DND-41 (cell line): Measurements from ENCODE around the gene HIBADH.

Source experiments
- ATAC-seq: fragments of 200-7000 bp; cut with Tn5 transposase; 3 replicates; pipeline ENCODE4 v1.9.1; 2021; ENCODE audit warnings: low read depth; ENCODE audit not compliant: insufficient read depth
- DNase-seq: peaks from one replicate; pipeline ENCODE4 v3.0.0-alpha.2; 2020
- H2AFZ ChIP-seq: 2 replicates; pipeline ENCODE4 v1.6.0; 2012; ENCODE audit warnings: low read depth, low read length
- H3K27ac ChIP-seq: 2 replicates; pipeline ENCODE4 v1.5.1; 2012; ENCODE audit warnings: low read length, inconsistent platforms
- H3K27me3 ChIP-seq: fragments of 200-600 bp; sonication (generic); 2 replicates; pipeline ENCODE4 v1.6.0; 2012; ENCODE audit warnings: low read length, mild to moderate bottlenecking, inconsistent platforms; ENCODE audit not compliant: insufficient read depth, poor library complexity
- H3K36me3 ChIP-seq: 2 replicates; pipeline ENCODE4 v1.5.1; 2012; ENCODE audit warnings: low read length, inconsistent platforms; ENCODE audit not compliant: insufficient read depth
- H3K4me1 ChIP-seq: 2 replicates; pipeline ENCODE4 v1.5.1; 2012; ENCODE audit warnings: mild to moderate bottlenecking, low read length; ENCODE audit not compliant: insufficient read depth
- H3K4me2 ChIP-seq: 2 replicates; pipeline ENCODE4 v1.6.0; 2012; ENCODE audit warnings: mild to moderate bottlenecking, moderate library complexity, low read length, inconsistent platforms; ENCODE audit not compliant: insufficient read depth
- H3K4me3 ChIP-seq, 2 experiments: fragments of 200-600 bp in 1 of 2; shearing (Covaris generic) in 1 of 2; 2 replicates each; pipeline ENCODE4 v1.5.1; 2012 to 2016; ENCODE audit warnings: inconsistent platforms in 2 of 2, low read length in 2 of 2, mild to moderate bottlenecking in 2 of 2, low read depth in 1 of 2, moderate library complexity in 1 of 2
- H3K79me2 ChIP-seq: 2 replicates; pipeline ENCODE4 v1.6.0; 2012; ENCODE audit warnings: low read length, inconsistent platforms; ENCODE audit not compliant: insufficient read depth
- H3K9ac ChIP-seq: 2 replicates; pipeline ENCODE4 v1.6.0; 2012; ENCODE audit warnings: low read depth, mild to moderate bottlenecking, inconsistent platforms, low read length, moderate library complexity
- H3K9me3 ChIP-seq: 2 replicates; pipeline ENCODE4 v1.5.1; 2012; ENCODE audit warnings: low read length, moderate library complexity, mild to moderate bottlenecking, inconsistent platforms; ENCODE audit not compliant: insufficient read depth, severe bottlenecking
- H4K20me1 ChIP-seq: 2 replicates; pipeline ENCODE4 v1.6.0; 2012; ENCODE audit warnings: low read length; ENCODE audit not compliant: insufficient read depth
- EZH2 ChIP-seq: IDR thresholded peaks from 3 replicates; pipeline ENCODE4 v1.6.1; 2012; ENCODE audit warnings: borderline replicate concordance, low read depth, mild to moderate bottlenecking, moderate library complexity, low read length, inconsistent platforms; ENCODE audit not compliant: severe bottlenecking
- TF ChIP-seq, protein P1 (sequence below): IDR thresholded peaks from 2 replicates; pipeline ENCODE4 v1.5.1; 2012; ENCODE audit warnings: borderline replicate concordance, low read length, moderate library complexity, mild to moderate bottlenecking; ENCODE audit not compliant: poor library complexity, severe bottlenecking; ENCODE audit errors: extremely low read depth

The HIBADH gene

DNA sequence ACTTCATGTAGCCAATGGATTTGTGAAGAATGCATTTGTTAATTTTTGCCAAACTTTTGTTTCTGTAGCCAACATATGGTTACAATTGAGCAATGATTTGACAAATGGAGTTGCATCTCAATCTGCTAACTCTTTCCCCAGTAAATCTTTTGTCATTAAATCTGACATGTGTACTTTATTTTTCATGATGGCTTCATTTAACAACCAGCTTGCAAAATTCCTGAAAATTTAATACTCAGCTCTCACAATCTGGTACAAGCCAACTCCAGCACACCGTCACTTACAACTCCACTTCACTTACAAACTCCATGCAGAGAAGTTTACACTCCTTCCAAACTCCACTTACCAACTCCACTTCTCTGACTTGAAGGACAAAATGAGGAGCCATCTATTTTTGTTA is 26.5 kb upstream of the HIBADH start:
- H3K4me1 ChIP-seq = no peaks in the 10 kb centered on the region
- no peaks in the 10 kb centered on the region for H4K20me1 ChIP-seq
- H3K27ac ChIP-seq = no peak overlapping the region
- H3K79me2 ChIP-seq = no peaks in the 10 kb centered on the region
- DNase-seq (no peak), ATAC-seq (no peak)
- no peak overlapping the region for H2AFZ ChIP-seq
- H3K36me3 ChIP-seq = no peaks in the 10 kb centered on the region
- H3K9me3 ChIP-seq = no peaks in the 10 kb centered on the region
- no peaks in the 10 kb centered on the region for H3K27me3 ChIP-seq
- no peak overlapping the region for H3K4me2 ChIP-seq
- TF ChIP-seq, protein P1, sequence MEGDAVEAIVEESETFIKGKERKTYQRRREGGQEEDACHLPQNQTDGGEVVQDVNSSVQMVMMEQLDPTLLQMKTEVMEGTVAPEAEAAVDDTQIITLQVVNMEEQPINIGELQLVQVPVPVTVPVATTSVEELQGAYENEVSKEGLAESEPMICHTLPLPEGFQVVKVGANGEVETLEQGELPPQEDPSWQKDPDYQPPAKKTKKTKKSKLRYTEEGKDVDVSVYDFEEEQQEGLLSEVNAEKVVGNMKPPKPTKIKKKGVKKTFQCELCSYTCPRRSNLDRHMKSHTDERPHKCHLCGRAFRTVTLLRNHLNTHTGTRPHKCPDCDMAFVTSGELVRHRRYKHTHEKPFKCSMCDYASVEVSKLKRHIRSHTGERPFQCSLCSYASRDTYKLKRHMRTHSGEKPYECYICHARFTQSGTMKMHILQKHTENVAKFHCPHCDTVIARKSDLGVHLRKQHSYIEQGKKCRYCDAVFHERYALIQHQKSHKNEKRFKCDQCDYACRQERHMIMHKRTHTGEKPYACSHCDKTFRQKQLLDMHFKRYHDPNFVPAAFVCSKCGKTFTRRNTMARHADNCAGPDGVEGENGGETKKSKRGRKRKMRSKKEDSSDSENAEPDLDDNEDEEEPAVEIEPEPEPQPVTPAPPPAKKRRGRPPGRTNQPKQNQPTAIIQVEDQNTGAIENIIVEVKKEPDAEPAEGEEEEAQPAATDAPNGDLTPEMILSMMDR = no peak
- no peak for TF ChIP-seq EZH2
- no peak overlapping the region for H3K4me3 ChIP-seq
- H3K9ac ChIP-seq = no peak overlapping the region

DNA sequence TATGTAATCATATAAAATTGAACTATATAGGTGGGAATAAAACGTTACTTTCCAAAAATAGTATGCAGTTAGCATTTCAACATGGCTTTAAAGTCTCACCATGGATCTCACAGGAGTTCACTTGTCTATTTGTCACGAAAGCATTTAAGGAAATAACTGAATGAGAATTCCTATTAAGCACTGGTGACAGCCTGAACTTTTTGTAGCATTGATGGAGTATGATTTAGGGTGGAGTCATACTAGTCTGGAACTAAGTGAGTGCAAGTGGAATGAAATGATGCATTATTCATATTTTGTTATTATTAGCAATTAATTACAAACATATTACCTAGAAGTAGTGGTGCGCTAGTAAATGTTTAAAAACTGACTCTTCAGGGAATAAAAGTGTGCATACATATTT is 26.0 kb upstream of the HIBADH start:
- H3K4me1 ChIP-seq = no peaks in the 10 kb centered on the region
- no peaks in the 10 kb centered on the region for H4K20me1 ChIP-seq
- ATAC-seq = no peak
- no peaks in the 10 kb centered on the region for H3K36me3 ChIP-seq
- H3K4me3 ChIP-seq = no peak overlapping the region
- H3K4me2 ChIP-seq = no peak overlapping the region
- H2AFZ ChIP-seq = no peak overlapping the region
- H3K79me2 ChIP-seq = no peaks in the 10 kb centered on the region
- H3K27me3 ChIP-seq = no peaks in the 10 kb centered on the region
- TF ChIP-seq EZH2 = no peak
- TF ChIP-seq, protein P1 = no peak
- H3K9ac ChIP-seq = no peak overlapping the region
- no peaks in the 10 kb centered on the region for H3K9me3 ChIP-seq
- DNase-seq = no peak
- H3K27ac ChIP-seq = no peak overlapping the region

DNA sequence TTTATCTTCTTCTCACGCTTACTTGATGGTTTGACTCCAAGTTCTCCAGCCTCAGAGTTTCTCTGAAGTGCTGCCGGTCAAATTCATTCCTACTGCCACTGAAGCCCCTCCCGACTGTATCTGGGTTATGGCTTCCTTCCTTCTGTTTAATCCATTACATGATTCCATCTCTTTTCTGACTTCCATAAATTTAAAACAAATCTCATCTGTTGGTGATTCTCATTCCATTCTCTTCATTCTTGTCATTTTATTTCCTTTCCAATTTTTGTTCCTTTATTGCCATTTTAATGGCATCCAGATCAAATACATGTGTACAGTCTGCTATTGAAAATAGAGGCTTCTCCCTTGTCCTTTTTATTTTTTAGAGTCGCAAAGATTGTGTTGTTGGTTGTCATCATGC is 25.4 kb upstream of the HIBADH start:
- Histone ChIP-seq H3K4me3 (no peak overlapping the region), H3K27ac (no peak overlapping the region), H3K79me2 (no peaks in the 10 kb centered on the region), H3K9ac (no peak overlapping the region), H2AFZ (no peak overlapping the region), H3K4me1 (no peaks in the 10 kb centered on the region), H3K36me3 (no peaks in the 10 kb centered on the region), H4K20me1 (no peaks in the 10 kb centered on the region), H3K9me3 (no peaks in the 10 kb centered on the region), H3K27me3 (no peaks in the 10 kb centered on the region), H3K4me2 (no peak overlapping the region)
- ATAC-seq (no peak), DNase-seq (no peak)
- no peak for TF ChIP-seq EZH2
- TF ChIP-seq, protein P1 = no peak

DNA sequence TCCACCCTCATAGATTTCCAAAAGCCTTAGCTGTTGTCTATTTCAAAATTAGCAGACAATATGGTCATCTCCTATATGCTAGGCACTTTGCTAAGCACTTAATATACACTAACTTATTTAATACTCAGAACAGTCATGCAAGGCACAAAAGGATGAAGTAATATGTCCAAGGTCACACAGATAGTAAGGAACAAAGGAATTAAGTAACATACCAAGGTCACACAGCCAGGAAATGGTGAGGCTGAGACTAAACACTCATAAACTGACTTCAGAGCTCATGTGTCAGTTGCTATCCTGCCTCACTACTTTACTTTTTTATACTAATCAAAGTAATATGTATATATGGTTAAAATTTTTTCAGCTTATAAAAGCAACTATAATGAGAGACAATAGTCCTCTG is 23.6 kb upstream of the HIBADH start:
- H3K4me2 ChIP-seq = no peak overlapping the region
- no peaks in the 10 kb centered on the region for H3K27me3 ChIP-seq
- H3K79me2 ChIP-seq = no peaks in the 10 kb centered on the region
- ATAC-seq (no peak), DNase-seq (no peak)
- H3K4me1 ChIP-seq = no peaks in the 10 kb centered on the region
- no peaks in the 10 kb centered on the region for H4K20me1 ChIP-seq
- H2AFZ ChIP-seq = no peak overlapping the region
- no peaks in the 10 kb centered on the region for H3K9me3 ChIP-seq
- H3K9ac ChIP-seq = no peak overlapping the region
- H3K36me3 ChIP-seq = no peaks in the 10 kb centered on the region
- no peak overlapping the region for H3K27ac ChIP-seq
- H3K4me3 ChIP-seq = no peak overlapping the region
- no peak for TF ChIP-seq EZH2
- TF ChIP-seq, protein P1 = no peak
